K562 (cell line): ENCODE data around the gene DNAJC6. TPM values are rescaled to one million over a fixed set of nuclear protein-coding genes. Genes with fewer than 3 reads are reported as not detected.

Experiments
- CBFA2T3 ChIP-seq: fragments of 450-650 bp; IDR thresholded peaks from 2 replicates; pipeline ENCODE4 v1.6.1; 2017
- CBX1 ChIP-seq: sonication (generic); IDR thresholded peaks from 2 replicates; pipeline ENCODE4 v1.6.1; 2016; ENCODE audit warnings: antibody characterized with exemption, low read depth, mild to moderate bottlenecking
- DACH1 ChIP-seq: fragments of 450-650 bp; IDR thresholded peaks from 2 replicates; pipeline ENCODE4 v1.6.1; 2018; ENCODE audit not compliant: partially characterized antibody
- E4F1 ChIP-seq: fragments of 250-450 bp; sonication (Bioruptor Pico); IDR thresholded peaks from 2 replicates; pipeline ENCODE4 v1.5.0; 2021; ENCODE audit warnings: mild to moderate bottlenecking, borderline replicate concordance
- FOXP1 ChIP-seq: sonication (generic); formaldehyde crosslinking; IDR thresholded peaks from 2 replicates; pipeline ENCODE4 v1.8.0; 2022; ENCODE audit warnings: mild to moderate bottlenecking, missing genetic modification reagents
- GABPA ChIP-seq: fragments of 200-800 bp; sonication (Bioruptor generic); conservative IDR thresholded peaks from 2 replicates; pipeline ENCODE4 v1.6.1; 2016; ENCODE audit warnings: low read depth, missing genetic modification characterization, missing compliant biosample characterization
- HDAC2 ChIP-seq: fragments of 450-650 bp; IDR thresholded peaks from 2 replicates; pipeline ENCODE4 v1.6.1; 2016; ENCODE audit warnings: mild to moderate bottlenecking
- KDM1A ChIP-seq, 2 experiments: fragments of 450-650 bp; IDR thresholded peaks; 2 replicates each; pipeline ENCODE4 v1.6.1; 2016; ENCODE audit warnings: mild to moderate bottlenecking in 2 of 2
- MBD2 ChIP-seq: sonication (generic); IDR thresholded peaks from 2 replicates; pipeline ENCODE4 v1.6.1; 2016; ENCODE audit warnings: low read depth, borderline replicate concordance
- NCOA2 ChIP-seq, 2 experiments: fragments of 450-650 bp; IDR thresholded peaks; 2 replicates each; pipeline ENCODE4 v1.6.1; 2018; ENCODE audit warnings: mild to moderate bottlenecking in 2 of 2, moderate library complexity in 1 of 2; ENCODE audit not compliant: partially characterized antibody in 2 of 2
- TGIF2 ChIP-seq: sonication (generic); formaldehyde crosslinking; IDR thresholded peaks from 2 replicates; pipeline ENCODE4 v1.8.1; 2022; ENCODE audit warnings: mild to moderate bottlenecking, missing genetic modification reagents, moderate library complexity
- XRCC3 ChIP-seq: fragments of 450-650 bp; IDR thresholded peaks from 2 replicates; pipeline ENCODE4 v1.6.1; 2017; ENCODE audit warnings: mild to moderate bottlenecking, moderate library complexity
- ZNF449 ChIP-seq: fragments of 250-450 bp; sonication (Bioruptor Pico); IDR thresholded peaks from 2 replicates; pipeline ENCODE4 v1.8.0; 2022; ENCODE audit warnings: moderate library complexity, mild to moderate bottlenecking, inconsistent platforms
- ZNF77 ChIP-seq: fragments of 250-450 bp; sonication (Bioruptor Pico); IDR thresholded peaks from 2 replicates; pipeline ENCODE4 v1.5.0; 2020
- polyA plus RNA-seq, 8 experiments: library from polyadenylated mRNA; depleted of rRNA in 4 of 8; stranded (reverse) in 5 of 8; unstranded in 3 of 8; fragments of >200 nt; fragmentation: Nextera tagmentation in 2 of 8; fragmentation: Illumina TruSeq in 1 of 8; extraction: Ambion mirVana in 2 of 8; extraction: Trizol in 1 of 8; gene quantifications; 2 replicates each; pipeline versions ENCODE4 v1.2.1 to v1.2.3, GENCODE V29; 2011 to 2014; ENCODE audit warnings: inconsistent platforms in 1 of 8, missing spikeins in 1 of 8
- total RNA-seq, 7 experiments: library from RNA; depleted of rRNA in 6 of 7; stranded (reverse); fragments of >200 nt in 6 of 7; fragmentation: Illumina TruSeq in 2 of 7; extraction: Trizol in 2 of 7; gene quantifications; 2 replicates each; pipeline versions ENCODE4 v1.2.1 to v1.2.3, GENCODE V29; 2011 to 2021; ENCODE audit warnings: low replicate concordance in 1 of 7
- TF ChIP-seq, protein P1 (sequence below): fragments of 450-650 bp; formaldehyde crosslinking; IDR thresholded peaks from 2 replicates; pipeline ENCODE4 v1.4.0; 2020; ENCODE audit warnings: mild to moderate bottlenecking, moderate library complexity
- TF ChIP-seq, protein P2 (sequence below): sonication (generic); formaldehyde crosslinking; IDR thresholded peaks from 2 replicates; pipeline ENCODE4 v1.8.1; 2023; ENCODE audit warnings: mild to moderate bottlenecking, missing genetic modification reagents

Gene DNAJC6
- total and polyA plus RNA-seq, 9 of the 15 experiments (the other 6 are each of a cell fraction or from before 2014, with no cell fraction given) = 6.7 to 78.7 (median 28.0) TPM

- TF ChIP-seq FOXP1 (CRISPR knock-in tag) (no peak), NCOA2 (IDR thresholded peaks at IDR 0.05; ENCODE audit: partially characterized antibody in 2 of 2) (no peak), MBD2 (no peak), DACH1 (peak; percentile 31), E4F1 (CRISPR knock-in tag) (no peak), ZNF449 (CRISPR knock-in tag) (no peak), TGIF2 (no peak), HDAC2 (peak; percentile 91), CBFA2T3 (peak; percentile 92), KDM1A (IDR thresholded peaks at IDR 0.05) (peak; percentile 98), GABPA (no peak), ZNF77 (no peak), XRCC3 (no peak), CBX1 (no peak)
- TF ChIP-seq, protein P1, sequence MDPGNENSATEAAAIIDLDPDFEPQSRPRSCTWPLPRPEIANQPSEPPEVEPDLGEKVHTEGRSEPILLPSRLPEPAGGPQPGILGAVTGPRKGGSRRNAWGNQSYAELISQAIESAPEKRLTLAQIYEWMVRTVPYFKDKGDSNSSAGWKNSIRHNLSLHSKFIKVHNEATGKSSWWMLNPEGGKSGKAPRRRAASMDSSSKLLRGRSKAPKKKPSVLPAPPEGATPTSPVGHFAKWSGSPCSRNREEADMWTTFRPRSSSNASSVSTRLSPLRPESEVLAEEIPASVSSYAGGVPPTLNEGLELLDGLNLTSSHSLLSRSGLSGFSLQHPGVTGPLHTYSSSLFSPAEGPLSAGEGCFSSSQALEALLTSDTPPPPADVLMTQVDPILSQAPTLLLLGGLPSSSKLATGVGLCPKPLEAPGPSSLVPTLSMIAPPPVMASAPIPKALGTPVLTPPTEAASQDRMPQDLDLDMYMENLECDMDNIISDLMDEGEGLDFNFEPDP (CRISPR knock-in tag) = no peak
- TF ChIP-seq, protein P2, sequence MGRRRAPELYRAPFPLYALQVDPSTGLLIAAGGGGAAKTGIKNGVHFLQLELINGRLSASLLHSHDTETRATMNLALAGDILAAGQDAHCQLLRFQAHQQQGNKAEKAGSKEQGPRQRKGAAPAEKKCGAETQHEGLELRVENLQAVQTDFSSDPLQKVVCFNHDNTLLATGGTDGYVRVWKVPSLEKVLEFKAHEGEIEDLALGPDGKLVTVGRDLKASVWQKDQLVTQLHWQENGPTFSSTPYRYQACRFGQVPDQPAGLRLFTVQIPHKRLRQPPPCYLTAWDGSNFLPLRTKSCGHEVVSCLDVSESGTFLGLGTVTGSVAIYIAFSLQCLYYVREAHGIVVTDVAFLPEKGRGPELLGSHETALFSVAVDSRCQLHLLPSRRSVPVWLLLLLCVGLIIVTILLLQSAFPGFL (CRISPR knock-in tag) = no peak
These were observed 30.1 kb upstream of the DNAJC6 start (continued) for GRCh38 chr1:65279070-65279779.
